Dermis blood vessel endothelial cell (primary cell): ENCODE results near the gene PLCB1. TPM values are rescaled to one million over a fixed set of nuclear protein-coding genes. Genes with fewer than 3 reads are reported as not detected.
"Not testable (repeated sequence)": the region's sequence is repeated elsewhere in the genome, so short reads cannot be mapped to it uniquely, and the experiment has no call there.

ENCODE experiments used
- DNase-seq: peaks from one replicate; pipeline ENCODE4 v3.0.0; 2010
- total RNA-seq: library from RNA; depleted of rRNA; stranded (reverse); fragments of >200 nt; gene quantifications from 2 replicates; pipeline ENCODE4 v1.2.3, GENCODE V29; 2014

PLCB1 gene
- total RNA-seq = 18.0 and 19.6 TPM in 2 replicates

DNA sequence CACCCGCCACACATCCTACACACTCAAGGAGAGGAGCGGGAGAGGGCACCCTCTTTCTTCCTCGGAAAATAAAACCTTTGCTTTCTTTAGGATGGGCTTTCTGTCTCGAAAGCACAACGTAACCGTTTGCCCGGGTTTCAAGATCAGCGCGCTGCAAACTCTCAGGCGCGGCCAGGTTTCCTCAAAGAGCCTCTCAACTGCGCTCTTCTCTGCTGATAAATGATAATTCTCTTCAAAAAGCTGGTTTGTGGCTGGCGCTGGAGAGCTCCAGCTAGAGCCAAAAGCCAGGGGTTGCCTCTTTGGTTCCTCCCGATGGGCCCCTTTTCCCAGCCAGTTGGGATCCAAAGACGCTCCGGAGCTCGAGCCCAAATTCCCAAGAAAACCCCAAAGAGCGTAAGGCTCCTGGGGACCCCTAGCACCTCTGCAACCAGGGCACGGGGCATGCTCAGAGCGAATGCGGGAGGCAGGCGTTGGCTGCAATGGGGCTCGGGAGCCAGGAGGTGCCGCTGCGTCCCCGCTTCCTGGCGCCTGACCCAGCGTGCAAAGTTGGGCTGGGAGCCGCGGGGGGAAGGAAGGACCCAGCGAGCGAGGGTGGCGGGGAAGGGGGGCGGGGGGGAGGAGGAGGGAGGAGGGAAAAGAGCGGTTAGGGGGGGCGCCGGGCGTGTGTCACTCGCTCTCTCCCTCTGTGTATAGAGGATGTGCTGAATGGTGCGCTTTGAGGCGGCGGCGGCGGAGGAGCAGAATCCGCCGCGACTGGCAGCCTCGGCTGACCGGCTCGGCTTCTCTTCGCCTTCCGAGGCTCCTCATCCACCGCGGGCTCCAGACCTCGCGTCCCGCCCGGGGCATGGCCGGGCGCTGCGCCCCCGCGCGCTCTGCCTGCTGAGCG lies at the start of gene PLCB1:
PLCB1 (plus strand) TSS at position 669 of the 886 bp plus-strand sequence. CDS start 386 bp downstream, outside the sequence.
- peak; percentile 92 for DNase-seq

DNA sequence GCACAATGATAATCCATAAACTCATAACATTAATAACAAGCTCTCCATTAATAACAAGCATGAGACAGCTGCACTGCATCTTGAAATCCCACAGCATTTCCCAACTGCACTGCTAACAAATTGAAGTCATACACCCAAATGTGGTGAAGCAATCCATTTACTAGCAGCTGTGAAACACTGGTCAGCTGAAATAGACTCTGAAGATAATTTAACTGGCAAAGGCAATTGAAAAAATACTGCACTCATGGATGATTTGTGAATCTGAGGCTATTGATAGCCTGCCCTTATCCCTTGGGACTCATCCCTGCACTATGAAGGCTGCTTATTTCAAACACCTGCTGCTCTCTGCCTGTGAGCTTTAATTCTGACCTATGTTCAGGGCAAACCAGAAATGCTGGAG lies 49.1 kb upstream of the PLCB1 start:
- DNase-seq = no peak

DNA sequence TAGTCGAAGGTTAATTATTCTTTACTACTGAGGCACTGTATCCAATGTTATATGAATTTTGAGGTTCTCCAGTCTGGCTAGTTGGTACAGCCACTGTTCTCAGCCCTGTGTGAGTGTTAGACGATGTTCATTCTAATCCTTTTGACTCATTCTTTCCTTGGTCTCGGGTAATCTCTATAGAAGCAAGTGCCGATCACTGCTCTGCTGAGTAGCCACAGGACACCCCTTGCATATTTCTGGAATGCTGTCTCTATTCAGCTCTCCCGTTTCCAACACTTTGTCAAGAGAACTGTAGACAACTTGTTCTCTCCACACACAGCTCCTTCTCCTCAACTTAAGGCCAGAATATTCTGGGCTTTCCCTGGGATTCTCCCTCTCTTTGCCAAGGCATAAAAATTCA lies 42.4 kb upstream of the PLCB1 start:
- no peak for DNase-seq

DNA sequence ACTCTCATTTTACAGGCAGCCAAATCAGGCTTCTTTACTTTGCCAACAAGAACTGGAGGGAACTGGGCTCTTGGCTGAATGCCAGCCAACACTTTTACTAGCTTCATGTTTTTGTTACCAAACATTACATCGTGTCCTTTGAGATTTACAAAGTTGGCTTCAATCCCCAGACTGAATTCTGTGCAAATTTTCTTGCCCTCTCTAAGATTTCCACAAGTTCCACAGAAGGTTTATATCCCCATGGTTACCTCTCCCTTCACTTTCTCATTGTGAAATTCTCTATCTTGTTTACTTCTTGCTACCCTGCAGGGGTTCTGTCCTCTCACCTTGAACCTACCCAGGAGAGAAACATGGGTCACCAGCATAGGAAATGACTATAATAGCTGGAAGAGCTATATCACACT lies 37.6 kb upstream of the PLCB1 start:
- peak; percentile 81 for DNase-seq

DNA sequence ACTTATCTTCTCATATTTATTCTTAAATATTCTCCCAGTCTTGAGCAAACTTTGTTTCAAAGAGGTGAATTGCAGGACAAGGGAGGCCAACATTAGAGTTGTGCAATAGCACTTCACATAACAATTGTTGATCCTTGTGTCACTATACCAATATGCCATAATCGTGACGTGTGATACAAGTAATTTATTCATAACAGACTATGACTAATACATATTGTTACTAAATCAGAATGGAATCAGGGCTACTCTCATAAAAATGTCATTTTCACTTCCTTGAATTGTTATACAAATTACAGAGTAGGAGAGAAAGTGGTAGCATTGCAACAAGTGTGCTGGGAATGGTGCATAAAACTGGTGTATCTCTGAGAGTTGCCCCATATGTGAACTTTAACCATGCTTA lies 37.2 kb upstream of the PLCB1 start:
- peak; percentile 92 for DNase-seq

DNA sequence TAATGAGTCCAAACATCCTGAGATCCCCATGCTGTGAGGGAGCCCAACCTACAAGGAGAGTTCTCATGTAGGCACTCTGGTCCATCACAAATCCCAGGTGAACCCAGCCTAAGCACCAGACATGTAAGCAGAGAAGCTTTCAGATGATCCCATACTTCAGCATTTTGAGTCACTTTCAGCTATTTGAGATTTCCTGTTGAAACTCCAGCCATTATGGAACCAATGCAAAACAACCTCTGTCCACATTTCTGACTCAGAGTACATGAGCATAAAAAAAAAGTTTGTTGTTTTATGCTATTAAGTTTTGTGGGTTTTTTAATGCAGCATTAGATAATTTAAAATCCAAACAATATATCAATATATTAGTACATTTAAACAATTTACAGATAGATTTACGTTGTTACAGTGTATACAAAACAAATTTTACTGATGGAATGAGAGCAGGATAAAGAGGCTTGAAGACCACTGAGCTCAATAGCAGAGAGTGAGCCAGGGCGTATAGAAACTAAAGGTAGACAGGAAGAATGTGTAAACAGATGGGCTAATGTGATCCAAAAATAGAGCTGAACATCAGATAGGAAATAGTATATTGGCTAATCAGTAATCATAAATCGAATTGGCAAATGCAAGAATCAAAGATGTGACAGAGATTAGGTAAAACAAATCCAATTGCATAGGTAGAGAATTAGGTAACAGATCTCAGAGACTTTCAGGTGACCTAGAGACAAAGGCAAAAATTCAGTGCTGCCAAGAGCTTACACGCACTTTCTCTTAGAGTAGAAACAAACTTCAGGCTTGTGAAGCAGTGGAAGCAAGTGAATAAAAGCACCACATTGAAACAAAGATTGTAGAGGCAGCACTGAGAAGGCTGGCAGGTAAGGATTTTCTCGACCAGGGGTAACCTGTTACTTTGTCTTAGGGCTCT lies 36.2 kb upstream of the PLCB1 start:
- peak; percentile 66 for DNase-seq

DNA sequence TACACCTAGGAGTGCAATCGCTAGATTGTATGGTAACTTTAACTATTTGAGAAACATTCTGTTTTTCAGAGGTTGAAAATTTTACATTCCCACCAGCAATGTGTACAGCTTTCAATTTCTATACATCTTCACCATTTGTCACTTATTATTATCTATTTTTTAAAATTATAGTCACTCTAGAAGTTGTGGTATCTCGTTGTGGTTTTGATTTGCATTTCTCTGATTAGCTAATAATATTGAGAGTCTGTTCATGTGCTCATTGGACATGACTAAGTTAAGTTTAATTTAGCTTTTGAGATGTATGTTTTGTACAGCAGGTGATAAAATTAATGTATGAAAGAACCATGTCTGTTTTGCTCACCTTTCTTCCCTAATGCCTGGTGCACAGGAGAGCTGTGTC lies 34.8 kb upstream of the PLCB1 start:
- no peak for DNase-seq

DNA sequence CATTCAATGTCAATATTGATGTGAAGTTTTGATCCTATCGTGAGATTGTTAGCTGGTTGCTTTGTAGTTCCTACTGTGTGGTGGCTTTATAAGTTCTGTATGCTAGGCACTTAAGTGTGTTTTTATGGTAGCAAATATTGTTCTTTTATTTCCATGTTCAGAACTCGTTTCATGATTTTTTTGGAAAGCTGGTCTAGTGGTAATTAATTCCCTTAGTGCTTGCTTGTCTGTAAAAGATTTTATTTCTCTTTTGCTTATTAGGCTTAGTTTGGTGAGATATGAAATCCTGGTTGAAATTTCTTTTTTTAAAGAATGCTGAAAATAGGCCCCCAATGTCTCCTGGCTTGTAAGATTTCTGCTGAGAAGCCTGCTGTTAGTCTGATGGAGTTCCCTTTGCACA lies 27.8 kb upstream of the PLCB1 start:
- DNase-seq = no peak

DNA sequence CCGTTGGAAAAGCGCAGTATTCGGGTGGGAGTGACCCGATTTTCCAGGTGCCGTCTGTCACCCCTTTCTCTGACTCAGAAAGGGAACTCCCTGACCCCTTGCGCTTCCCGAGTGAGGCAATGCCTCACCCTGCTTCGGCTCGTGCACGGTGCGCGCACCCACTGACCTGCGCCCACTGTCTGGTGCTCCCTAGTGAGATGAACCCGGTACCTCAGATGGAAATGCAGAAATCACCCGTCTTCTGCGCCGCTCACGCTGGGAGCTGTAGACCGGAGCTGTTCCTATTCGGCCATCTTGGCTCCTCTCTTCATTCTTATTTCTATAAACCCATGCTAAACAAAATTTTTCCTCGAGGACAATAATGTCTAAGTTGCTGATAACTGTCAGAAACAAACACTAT lies 17.5 kb upstream of the PLCB1 start:
- not testable (repeated sequence) for DNase-seq

DNA sequence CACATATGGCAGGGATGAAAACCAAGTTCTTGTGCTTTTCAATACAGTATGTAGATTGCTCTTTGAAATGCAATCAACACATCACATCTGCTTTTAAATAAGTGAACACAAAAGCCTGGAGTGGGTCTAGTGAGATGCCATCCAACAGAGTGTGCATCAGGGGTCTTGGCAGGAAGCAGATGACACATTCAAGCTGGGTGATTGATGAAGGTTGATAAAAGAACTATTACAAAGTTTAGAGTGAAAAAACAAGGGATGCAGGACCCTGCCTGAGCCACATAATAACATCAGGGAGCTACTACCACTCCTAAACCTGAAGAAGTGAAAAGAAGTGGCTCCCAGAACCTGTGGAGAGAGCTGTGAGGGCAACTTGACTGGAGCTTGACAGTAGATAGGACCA lies 16.6 kb upstream of the PLCB1 start:
- no peak for DNase-seq

DNA sequence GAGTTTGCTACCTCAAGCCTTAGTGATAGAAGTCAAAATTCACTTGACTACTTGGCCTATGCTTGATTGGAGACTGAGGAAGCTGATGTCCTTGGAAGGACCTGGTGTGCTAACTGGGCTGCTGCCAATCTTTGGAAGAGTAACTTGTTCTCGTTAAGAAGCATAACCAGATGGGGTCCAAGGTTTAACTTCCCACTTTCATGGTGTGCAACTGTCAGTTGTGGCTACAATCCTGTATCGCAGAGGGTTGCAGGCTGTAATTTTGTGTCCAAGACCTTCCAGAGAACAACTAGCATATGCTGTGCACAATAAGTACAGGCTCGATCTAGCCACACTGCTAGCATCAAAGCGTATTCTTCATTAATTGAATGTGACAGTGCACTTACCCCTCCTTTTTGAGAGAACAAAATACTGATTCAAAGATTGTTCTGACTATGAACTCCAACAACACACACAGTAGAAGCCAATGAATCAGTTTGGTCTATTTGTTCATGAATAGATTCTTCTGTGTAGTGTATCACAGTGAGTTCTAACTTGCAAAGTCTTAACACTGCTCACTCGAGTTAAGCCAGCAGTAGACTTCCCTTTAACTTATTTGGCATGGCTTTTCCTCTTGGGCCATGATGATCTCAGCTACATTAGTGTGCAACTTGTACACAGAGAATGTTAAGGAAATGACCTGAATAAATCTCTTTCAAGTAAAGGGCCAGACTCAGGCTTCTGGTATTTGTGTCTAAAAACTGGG lies 15.8 kb upstream of the PLCB1 start:
- peak; percentile 66 for DNase-seq

DNA sequence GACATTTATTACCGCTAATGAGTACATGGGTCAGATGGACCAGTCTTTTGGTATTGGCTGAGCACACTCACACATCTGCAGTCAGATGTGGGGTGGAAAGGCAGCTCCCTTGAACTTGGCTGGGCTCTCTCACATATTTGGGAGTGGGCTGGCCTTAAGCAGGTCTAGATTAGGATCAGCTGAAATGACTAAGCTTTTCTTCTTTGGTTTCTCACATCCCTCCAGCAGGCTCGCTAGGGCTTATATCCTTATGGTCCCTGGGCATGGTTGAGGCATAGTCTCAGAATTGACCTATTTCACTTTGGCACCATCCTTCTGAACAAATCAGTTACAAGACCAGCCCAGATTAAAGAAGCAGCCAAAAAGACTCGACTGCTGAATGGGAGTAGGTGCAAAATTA lies 14.4 kb upstream of the PLCB1 start:
- DNase-seq = no peak

DNA sequence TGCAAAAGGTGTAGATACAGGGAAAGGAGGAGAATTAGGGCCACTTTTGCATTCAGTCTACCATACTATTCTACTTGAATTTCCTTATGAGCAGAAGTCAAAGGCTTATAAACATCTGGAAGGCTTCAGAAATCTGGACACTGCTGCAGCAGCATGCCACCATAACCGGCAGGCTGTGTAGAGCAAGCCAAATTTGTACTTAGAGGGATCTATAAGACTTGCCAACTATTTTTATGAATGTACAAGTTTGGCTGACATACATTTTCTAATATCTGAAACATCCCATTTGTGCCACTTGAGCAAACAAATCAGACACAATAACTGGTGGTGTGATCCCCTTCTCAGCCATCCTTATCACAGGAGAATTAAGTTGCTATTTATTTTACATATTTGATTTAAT lies 14.0 kb upstream of the PLCB1 start:
- no peak for DNase-seq

DNA sequence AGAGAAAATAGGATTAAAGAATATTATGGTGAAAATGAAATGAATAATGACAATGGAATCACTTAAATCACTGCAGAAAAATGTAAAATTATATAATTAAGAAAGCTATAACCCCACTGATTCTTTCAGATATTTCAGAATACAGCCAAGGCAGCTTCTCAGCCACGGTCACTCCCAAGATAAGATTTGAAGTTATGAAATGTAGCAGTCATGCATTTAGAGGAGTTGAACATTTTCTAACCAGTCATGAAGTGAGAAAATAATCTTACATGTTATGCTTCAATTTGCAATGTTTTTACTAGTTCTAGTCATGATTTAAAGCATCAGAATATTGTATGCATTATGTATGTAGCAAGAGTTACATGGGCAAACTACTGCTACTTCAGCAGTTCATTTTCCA lies 13.3 kb upstream of the PLCB1 start:
- DNase-seq = no peak

DNA sequence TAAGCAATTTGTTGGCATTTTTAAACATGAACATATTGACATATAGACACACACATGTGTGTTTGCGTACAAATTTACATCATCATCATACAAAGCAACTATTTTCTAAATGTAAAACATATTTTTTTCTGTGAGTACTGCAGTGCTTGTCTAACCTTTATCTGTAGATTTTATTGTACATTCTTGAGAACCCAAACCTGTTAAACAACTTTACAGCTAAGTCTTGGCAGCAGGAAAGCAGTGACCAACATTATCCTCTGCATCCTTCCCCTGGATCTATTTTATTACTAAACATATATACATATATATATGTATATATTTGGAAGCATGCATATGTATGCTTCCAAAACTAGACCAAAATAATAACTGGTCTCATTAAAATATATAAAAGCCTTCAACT lies 10.4 kb upstream of the PLCB1 start:
- DNase-seq = no peak

DNA sequence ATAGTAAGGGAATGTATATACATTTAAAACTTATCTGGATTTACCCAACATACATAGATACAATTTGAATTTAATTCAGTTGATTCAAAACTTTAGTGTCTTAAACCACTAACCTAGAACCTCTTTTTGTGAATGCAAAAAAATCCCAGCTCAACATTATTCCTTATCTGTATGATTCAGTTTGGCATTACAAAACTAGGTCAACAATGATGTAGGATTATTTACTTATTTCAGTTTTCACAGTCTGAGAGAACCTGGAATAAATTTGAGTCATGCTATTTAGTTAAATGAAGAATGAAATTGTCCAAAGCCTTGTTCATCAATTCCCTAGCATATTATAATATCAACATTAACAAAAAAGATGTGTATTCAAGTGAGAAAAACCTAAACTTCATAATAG lies 7.4 kb upstream of the PLCB1 start:
- DNase-seq = no peak

DNA sequence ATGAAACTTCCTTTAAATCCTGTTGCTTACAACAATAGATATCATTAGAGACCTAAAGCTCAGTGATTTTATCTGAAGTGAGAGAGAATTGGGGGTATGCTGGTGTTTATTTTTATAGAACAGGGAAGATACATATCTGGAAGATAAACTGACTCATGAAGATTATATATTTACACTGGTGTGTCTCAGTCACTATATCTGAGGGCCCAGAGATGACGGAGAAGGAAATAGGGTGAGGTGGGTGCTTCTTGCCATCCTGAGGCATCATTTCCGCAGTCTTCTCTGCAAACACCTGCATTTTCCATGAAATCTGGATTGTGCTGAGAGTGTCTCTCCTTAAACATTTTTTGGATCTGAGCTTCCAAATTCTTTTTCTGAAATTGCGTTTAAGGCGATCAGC lies 5.9 kb upstream of the PLCB1 start:
- DNase-seq = no peak

DNA sequence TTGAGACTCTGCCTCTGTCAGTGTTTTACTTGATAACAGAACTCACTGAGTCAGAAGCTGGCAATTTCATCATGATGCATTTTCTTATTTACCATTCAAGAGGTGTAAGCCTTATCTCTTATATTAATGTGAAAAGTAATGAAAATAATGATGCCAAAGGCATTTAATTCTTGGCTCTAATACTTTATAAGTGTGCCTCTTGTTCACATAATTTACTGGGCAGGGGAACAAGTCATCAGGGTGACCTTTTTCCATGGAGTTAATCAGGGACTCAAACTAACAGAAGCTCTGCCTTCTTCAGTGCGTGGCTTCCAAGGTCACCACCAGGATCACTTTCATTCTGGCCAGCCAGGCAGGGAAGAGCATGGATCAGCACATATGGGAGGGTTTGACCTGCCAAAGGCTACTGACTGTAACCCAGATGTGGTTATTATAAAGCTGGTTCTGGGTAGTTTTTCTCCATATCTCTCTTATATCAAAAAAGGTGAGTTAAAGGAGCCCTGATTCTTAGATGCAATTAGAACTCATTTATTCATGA lies 5.2 kb upstream of the PLCB1 start:
- no peak for DNase-seq

DNA sequence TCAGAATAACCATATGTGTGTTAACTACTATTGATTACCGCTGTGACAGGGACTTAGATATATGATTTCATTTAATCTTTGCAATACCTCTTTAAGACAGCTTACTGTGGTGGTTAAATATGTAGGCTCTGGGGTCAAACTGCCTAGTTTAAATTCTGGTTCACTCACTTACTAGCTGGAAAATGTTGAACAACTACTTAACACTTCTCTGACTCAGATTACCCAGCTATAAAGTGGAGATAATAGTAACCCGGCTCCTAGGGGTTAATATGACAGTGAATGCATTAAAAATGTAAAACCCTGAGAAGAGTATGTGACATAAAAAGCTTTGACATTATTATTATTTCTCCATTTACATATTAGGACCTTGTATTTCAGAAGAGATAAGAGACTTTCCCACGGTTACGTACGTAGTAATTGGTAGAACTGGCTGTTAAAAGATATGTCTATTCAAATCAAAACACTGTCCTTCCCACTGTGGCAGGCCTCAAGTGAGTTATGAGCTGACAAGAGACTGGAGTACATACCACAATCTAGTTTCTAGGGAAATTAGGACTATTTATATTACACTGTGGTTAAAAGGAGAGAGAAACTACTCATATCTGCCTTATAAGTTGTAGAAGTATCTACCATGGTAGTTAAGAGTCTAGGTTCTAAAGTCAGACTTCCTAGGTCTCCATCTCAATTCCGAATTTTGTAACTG lies 4.4 kb upstream of the PLCB1 start:
- DNase-seq = no peak

DNA sequence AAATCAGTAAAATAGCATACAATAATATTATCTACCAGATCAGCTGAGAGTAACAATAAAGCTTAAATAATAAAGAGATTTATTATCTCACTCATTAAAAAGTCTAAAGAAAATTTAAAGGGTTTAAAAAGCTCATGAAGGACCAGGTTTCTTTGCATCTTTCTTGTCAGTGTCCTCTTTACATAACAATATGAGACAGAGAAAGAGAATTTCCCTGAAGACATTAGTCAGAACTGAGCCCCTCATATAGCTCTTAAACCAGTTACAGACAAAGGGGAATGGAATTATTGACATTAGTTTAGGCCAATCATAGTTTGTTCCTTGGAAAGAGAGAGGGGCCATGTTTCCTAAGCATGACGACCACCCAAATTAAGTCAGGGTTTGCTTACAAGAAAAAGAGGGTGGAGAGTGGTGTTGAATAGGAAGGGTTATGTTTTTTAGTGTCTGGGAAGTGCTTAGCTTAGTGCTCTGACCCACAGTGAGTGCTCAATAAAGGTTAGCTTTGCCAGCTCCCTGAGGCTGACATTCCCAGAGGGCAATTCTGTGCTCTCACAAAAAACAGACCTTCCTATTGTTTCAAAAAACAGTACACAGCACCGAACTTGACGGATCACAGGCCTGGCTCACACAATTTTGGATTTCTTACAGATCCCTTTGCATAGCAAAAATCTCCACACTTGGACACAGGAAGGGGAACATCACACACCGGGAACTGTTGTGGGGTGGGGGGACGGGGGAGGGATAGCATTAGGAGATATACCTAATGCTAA lies 3.6 kb upstream of the PLCB1 start:
- DNase-seq = no peak
